GM23248 (cell line): Measurements from ENCODE around the gene SPEF2.

Experiments used
- EZH2 ChIP-seq: fragments of 200-600 bp; sonication (generic); IDR thresholded peaks from 2 replicates; pipeline ENCODE4 v1.6.1; 2018; ENCODE audit warnings: antibody characterized with exemption, mild to moderate bottlenecking; ENCODE audit not compliant: insufficient read depth, poor library complexity, severe bottlenecking
- EZH2phosphoT487 ChIP-seq: fragments of 200-600 bp; sonication (generic); IDR thresholded peaks from 2 replicates; pipeline ENCODE4 v1.6.1; 2018; ENCODE audit warnings: antibody characterized with exemption, moderate library complexity, mild to moderate bottlenecking, low read depth; ENCODE audit not compliant: insufficient read depth

DNA sequence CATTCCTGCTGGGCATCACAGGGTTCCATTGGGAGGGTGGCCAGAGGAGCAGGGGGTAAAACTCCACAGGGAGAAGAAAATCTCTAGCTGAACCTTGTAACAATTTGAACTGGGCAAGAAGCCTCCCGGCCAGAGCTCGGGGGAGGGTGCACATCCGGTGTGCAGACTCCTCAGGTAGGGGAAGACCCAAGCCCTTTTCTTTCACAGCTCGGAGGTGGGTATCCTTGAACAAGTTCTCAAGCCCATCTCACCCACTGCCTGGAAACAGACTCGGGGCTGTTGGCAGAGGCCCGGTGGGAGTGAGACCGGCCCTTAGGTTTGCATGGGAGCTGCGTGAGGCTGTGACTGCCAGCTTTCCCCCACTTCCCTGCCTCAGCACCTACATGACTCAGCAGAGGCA, 127.5 kb downstream of the SPEF2 start:
- TF ChIP-seq EZH2 (no peak), EZH2phosphoT487 (no peak)
